BE2C (cell line): ENCODE data around the gene TESK2.

ENCODE experiments used
- DNase-seq: peaks from one replicate; pipeline ENCODE4 v3.0.0-alpha.2; 2020
- H3K27me3 ChIP-seq: fragments of 250-450 bp; sonication (Bioruptor Pico); 2 replicates; pipeline ENCODE4 v1.5.1; 2020; ENCODE audit warnings: mild to moderate bottlenecking
- H3K36me3 ChIP-seq: fragments of 250-450 bp; sonication (Bioruptor Pico); 2 replicates; pipeline ENCODE4 v1.5.1; 2020; ENCODE audit warnings: mild to moderate bottlenecking
- H3K4me1 ChIP-seq: fragments of 250-450 bp; sonication (Bioruptor Pico); 2 replicates; pipeline ENCODE4 v1.5.1; 2020
- H3K4me3 ChIP-seq: 2 replicates; pipeline ENCODE4 v1.5.1; 2011; ENCODE audit warnings: low read depth, low read length
- H3K9me3 ChIP-seq: fragments of 250-450 bp; sonication (Bioruptor Pico); 2 replicates; pipeline ENCODE4 v1.5.1; 2020
- TF ChIP-seq, protein P1 (sequence below): IDR thresholded peaks from 2 replicates; pipeline ENCODE4 v1.5.1; 2012; ENCODE audit warnings: mild to moderate bottlenecking, low read depth, low read length

TESK2 gene

GRCh38 chr1:45400049-45400448, 90.9 kb downstream of the TESK2 start:
- H3K27me3 ChIP-seq = no peaks in the 10 kb centered on the region
- no peaks in the 10 kb centered on the region for H3K4me1 ChIP-seq
- DNase-seq = no peak

GRCh38 chr1:45397285-45397684, 93.7 kb downstream of the TESK2 start:
- H3K4me1 ChIP-seq = no peaks in the 10 kb centered on the region
- no peaks in the 10 kb centered on the region for H3K36me3 ChIP-seq
- DNase-seq = no peak
- H3K27me3 ChIP-seq = no peaks in the 10 kb centered on the region
- no peak overlapping the region for H3K4me3 ChIP-seq
- TF ChIP-seq, protein P1, sequence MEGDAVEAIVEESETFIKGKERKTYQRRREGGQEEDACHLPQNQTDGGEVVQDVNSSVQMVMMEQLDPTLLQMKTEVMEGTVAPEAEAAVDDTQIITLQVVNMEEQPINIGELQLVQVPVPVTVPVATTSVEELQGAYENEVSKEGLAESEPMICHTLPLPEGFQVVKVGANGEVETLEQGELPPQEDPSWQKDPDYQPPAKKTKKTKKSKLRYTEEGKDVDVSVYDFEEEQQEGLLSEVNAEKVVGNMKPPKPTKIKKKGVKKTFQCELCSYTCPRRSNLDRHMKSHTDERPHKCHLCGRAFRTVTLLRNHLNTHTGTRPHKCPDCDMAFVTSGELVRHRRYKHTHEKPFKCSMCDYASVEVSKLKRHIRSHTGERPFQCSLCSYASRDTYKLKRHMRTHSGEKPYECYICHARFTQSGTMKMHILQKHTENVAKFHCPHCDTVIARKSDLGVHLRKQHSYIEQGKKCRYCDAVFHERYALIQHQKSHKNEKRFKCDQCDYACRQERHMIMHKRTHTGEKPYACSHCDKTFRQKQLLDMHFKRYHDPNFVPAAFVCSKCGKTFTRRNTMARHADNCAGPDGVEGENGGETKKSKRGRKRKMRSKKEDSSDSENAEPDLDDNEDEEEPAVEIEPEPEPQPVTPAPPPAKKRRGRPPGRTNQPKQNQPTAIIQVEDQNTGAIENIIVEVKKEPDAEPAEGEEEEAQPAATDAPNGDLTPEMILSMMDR = no peak
- H3K9me3 ChIP-seq = no peaks in the 10 kb centered on the region

More at GRCh38 chr1:45400049-45400448, 90.9 kb downstream of the TESK2 start:
- TF ChIP-seq, protein P1 = no peak
- H3K9me3 ChIP-seq = no peaks in the 10 kb centered on the region
- H3K36me3 ChIP-seq = no peaks in the 10 kb centered on the region
- no peak overlapping the region for H3K4me3 ChIP-seq

DNA sequence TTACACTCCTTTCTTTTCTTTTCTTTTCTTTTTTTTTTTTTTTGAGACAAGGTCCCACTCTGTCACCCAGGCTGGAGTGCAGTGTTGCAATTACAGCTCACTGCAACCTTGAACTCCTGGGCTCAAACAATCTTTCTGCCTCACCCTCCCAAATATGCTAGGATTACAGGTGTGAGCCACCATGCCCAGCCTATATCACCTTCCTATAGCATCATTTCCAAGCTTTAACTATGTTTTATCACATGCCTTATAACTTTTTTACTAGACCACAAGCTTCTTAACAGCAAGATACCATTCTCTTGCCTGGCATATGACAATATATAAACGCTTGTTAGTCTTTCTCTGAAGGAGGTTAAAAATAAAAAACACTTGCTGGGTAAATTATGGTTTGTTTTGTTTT, 95.4 kb downstream of the TESK2 start:
- TF ChIP-seq, protein P1 = no peak
- no peaks in the 10 kb centered on the region for H3K36me3 ChIP-seq
- no peaks in the 10 kb centered on the region for H3K9me3 ChIP-seq
- no peaks in the 10 kb centered on the region for H3K27me3 ChIP-seq
- DNase-seq = no peak
- H3K4me1 ChIP-seq = no peaks in the 10 kb centered on the region
- H3K4me3 ChIP-seq = no peak overlapping the region

DNA sequence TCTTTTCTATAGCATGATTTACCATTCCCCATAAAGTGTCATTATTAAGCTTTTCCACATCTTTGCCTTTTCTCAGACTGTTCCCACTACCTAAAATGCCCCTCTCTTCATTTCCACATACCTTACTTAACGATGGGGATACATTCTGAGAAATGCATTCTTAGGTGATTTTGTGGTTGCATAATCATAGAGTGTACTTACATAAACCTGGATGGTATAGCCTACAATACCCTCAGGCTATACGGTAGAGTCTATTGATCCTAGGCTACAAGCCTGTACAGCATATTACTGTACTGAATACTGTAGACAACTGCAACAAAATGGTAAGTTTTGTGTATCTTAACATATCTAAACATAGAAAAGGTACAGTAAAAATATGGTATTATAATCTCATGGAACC, 95.9 kb downstream of the TESK2 start:
- no peaks in the 10 kb centered on the region for H3K27me3 ChIP-seq

DNA sequence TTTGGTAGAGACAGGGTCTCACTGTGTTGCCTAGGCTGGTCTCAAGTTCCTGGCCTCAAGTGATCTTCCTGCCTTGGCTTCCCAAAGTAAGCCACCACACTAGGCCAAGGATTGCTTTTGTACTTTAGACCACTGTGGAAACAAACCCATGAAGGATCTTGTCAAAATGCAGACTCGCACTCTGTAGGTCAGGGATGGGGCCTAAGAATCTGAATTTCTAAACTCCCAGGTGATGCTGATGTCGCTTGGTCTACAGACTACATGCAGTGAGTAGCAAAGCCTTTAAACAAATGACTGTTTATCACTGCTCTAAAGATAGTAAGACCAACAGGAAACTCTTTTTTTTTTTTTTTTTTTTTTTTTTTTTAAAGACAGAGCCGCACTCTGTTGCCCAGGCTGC, 96.6 kb downstream of the TESK2 start:
- no peak for DNase-seq
- no peaks in the 10 kb centered on the region for H3K27me3 ChIP-seq
- H3K4me3 ChIP-seq = no peak overlapping the region
- no peaks in the 10 kb centered on the region for H3K36me3 ChIP-seq
- TF ChIP-seq, protein P1 = no peak
- H3K9me3 ChIP-seq = no peaks in the 10 kb centered on the region
- H3K4me1 ChIP-seq = no peaks in the 10 kb centered on the region

More for the DNA sequence above, 95.9 kb downstream of the TESK2 start:
- Histone ChIP-seq H3K9me3 (no peaks in the 10 kb centered on the region), H3K4me1 (no peaks in the 10 kb centered on the region), H3K36me3 (no peaks in the 10 kb centered on the region), H3K4me3 (no peak overlapping the region)
- TF ChIP-seq, protein P1 = no peak
- DNase-seq = no peak

- TF ChIP-seq, protein P1 = no peak
- no peaks in the 10 kb centered on the region for H3K36me3 ChIP-seq
- DNase-seq = no peak
- H3K4me1 ChIP-seq = no peaks in the 10 kb centered on the region
- H3K27me3 ChIP-seq = no peaks in the 10 kb centered on the region
- H3K4me3 ChIP-seq = no peak overlapping the region
- no peaks in the 10 kb centered on the region for H3K9me3 ChIP-seq
These were observed 97.2 kb downstream of the TESK2 start for GRCh38 chr1:45393718-45394302.
